NOMO-1 treated with dmso at 0.1 percent for 144 hours (cell line): Measurements from ENCODE around the gene DSC1.

ENCODE experiments used
- DNase-seq: peaks from one replicate; lab custom pipeline; 2025; ENCODE audit not compliant: unreplicated experiment; lab: John Stamatoyannopoulos, UW

DSC1 gene

GRCh38 chr18:31112804-31113203 is 49.9 kb downstream of the DSC1 start:
- DNase-seq: no peak

- no peak for DNase-seq
Measured at GRCh38 chr18:31105733-31106132, 56.9 kb downstream of the DSC1 start.

- no peak for DNase-seq
Measured at GRCh38 chr18:31104444-31104843, 58.2 kb downstream of the DSC1 start.

GRCh38 chr18:31103423-31103822 is 59.2 kb downstream of the DSC1 start:
- no peak for DNase-seq

GRCh38 chr18:31102941-31103340 is 59.7 kb downstream of the DSC1 start:
- no peak for DNase-seq

GRCh38 chr18:31102025-31102684 is 60.5 kb downstream of the DSC1 start, which contains the start of gene DSC2:
Gene DSC2 (minus strand): TSS chr18:31102421. CDS start chr18:31101971, 450 bp downstream.
- no peak for DNase-seq

- DNase-seq: no peak
Measured at GRCh38 chr18:31101183-31102024, 61.3 kb downstream of the DSC1 start.

- DNase-seq: no peak
Measured at GRCh38 chr18:31100436-31101182, 62.0 kb downstream of the DSC1 start.

GRCh38 chr18:31099450-31100230 is 63.0 kb downstream of the DSC1 start:
- no peak for DNase-seq

GRCh38 chr18:31098878-31099277 is 63.8 kb downstream of the DSC1 start:
- DNase-seq: no peak

GRCh38 chr18:31097666-31098065 is 65.0 kb downstream of the DSC1 start:
- DNase-seq: no peak

GRCh38 chr18:31093880-31094279 is 68.8 kb downstream of the DSC1 start:
- no peak for DNase-seq

- DNase-seq: no peak
Measured at GRCh38 chr18:31093294-31093693, 69.4 kb downstream of the DSC1 start.

- no peak for DNase-seq
Measured at GRCh38 chr18:31091350-31091749, 71.3 kb downstream of the DSC1 start.

- no peak for DNase-seq
Measured at GRCh38 chr18:31088532-31088931, 74.1 kb downstream of the DSC1 start.

- no peak for DNase-seq
Measured at GRCh38 chr18:31079973-31080372, 82.7 kb downstream of the DSC1 start.
